Activated CD4-positive, alpha-beta memory T cell treated with anti-CD3 and anti-CD28 coated beads for 36 hours (primary cell): ENCODE measurements around the gene WDR27. TPM values are rescaled to one million over a fixed set of nuclear protein-coding genes. Genes with fewer than 3 reads are reported as not detected.
"Not testable (repeated sequence)": the region's sequence is repeated elsewhere in the genome, so short reads cannot be mapped to it uniquely, and the experiment has no call there.

Source experiments
- CTCF ChIA-PET: fragments of 350-600 bp; sonication (Branson Sonifier 250); formaldehyde crosslinking; loops from one replicate; lab custom pipeline; 2021; ENCODE audit warnings: antibody characterized with exemption, inconsistent platforms; lab: Charles Lee
- POLR2A ChIA-PET: fragments of 350-600 bp; sonication (Branson Sonifier 250); formaldehyde crosslinking; loops from one replicate; lab custom pipeline; 2021; ENCODE audit warnings: antibody characterized with exemption; lab: Charles Lee
- DNase-seq: peaks from one replicate; pipeline ENCODE4 v3.0.0-alpha.2; 2020
- H3K27ac Mint-ChIP-seq: one replicate; pipeline ENCODE4 v1.8.0; 2021; ENCODE audit warnings: mixed read lengths
- H3K27me3 Mint-ChIP-seq: one replicate; pipeline ENCODE4 v1.8.0; 2021; ENCODE audit warnings: mixed read lengths
- H3K36me3 Mint-ChIP-seq: one replicate; pipeline ENCODE4 v1.8.0; 2021; ENCODE audit warnings: mixed read lengths
- H3K4me1 Mint-ChIP-seq: one replicate; pipeline ENCODE4 v1.8.0; 2021; ENCODE audit warnings: low read depth, mixed read lengths
- H3K4me3 Mint-ChIP-seq: one replicate; pipeline ENCODE4 v1.8.0; 2021; ENCODE audit warnings: mild to moderate bottlenecking, mixed read lengths
- H3K9me3 Mint-ChIP-seq: one replicate; pipeline ENCODE4 v1.8.0; 2021; ENCODE audit warnings: mixed read lengths
- intact Hi-C: fragments of 100-400 bp; cut with micrococcal nuclease; formaldehyde crosslinking; loops from one replicate; pipeline ENCODE4 v1.15.1; 2023
- total RNA-seq, 2 experiments: library from RNA; stranded (reverse); gene quantifications; one replicate each; pipeline ENCODE4 v1.2.3, GENCODE V29; 2021

The WDR27 gene
- total RNA-seq, 2 experiments from 2014 or later = 39.7 to 41.6 TPM

DNA sequence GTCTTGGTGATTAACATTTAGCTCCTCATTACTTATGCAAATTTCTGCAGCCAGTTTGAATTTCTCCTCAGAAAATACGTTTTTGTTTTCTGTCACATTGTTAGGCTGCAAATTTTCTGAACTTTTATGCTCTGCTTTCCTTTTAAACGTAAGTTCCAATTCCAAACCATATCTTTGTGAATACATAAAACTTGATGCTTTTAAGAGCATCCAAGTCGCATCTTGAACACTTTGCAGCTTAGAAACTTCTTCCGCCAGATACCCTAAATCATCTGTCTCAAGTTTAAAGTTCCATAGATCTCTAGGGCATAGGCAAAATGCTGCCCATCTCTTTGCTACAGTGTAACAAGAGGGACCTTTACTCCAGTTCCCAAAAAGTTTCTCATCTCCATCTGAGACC, 234.1 kb downstream of the WDR27 start:
- H3K9me3 Mint-ChIP-seq = peaks cover 48% of the 10 kb centered on the region
- H3K27me3 Mint-ChIP-seq, intact Hi-C loops, H3K36me3 Mint-ChIP-seq, CTCF ChIA-PET, H3K4me3 Mint-ChIP-seq, DNase-seq, H3K4me1 Mint-ChIP-seq, POLR2A ChIA-PET, H3K27ac Mint-ChIP-seq: not testable (repeated sequence)

- DNase-seq, H3K4me1 Mint-ChIP-seq, H3K36me3 Mint-ChIP-seq, POLR2A ChIA-PET, intact Hi-C loops, H3K27me3 Mint-ChIP-seq, H3K27ac Mint-ChIP-seq, CTCF ChIA-PET, H3K4me3 Mint-ChIP-seq: not testable (repeated sequence)
- peaks cover 48% of the 10 kb centered on the region for H3K9me3 Mint-ChIP-seq
These were observed 235.6 kb downstream of the WDR27 start for GRCh38 chr6:169466256-169466655.

GRCh38 chr6:169457762-169458161, 244.1 kb downstream of the WDR27 start:
- no peaks in the 10 kb centered on the region for H3K27me3 Mint-ChIP-seq
- no peaks in the 10 kb centered on the region for H3K4me1 Mint-ChIP-seq
- DNase-seq = no peak
- H3K36me3 Mint-ChIP-seq = no peaks in the 10 kb centered on the region
- intact Hi-C loops = no loop called here
- ChIA-PET POLR2A (no interaction called here), CTCF (no interaction called here)
- no peak overlapping the region for H3K27ac Mint-ChIP-seq
- peaks cover 8% of the 10 kb centered on the region for H3K9me3 Mint-ChIP-seq
- H3K4me3 Mint-ChIP-seq = no peak overlapping the region

GRCh38 chr6:169456840-169457239, 245.0 kb downstream of the WDR27 start:
- intact Hi-C loops = no loop called here
- Mint-ChIP-seq H3K4me1 (no peaks in the 10 kb centered on the region), H3K4me3 (no peak overlapping the region), H3K27me3 (no peaks in the 10 kb centered on the region), H3K36me3 (no peaks in the 10 kb centered on the region), H3K9me3 (peaks cover 8% of the 10 kb centered on the region), H3K27ac (no peak overlapping the region)
- ChIA-PET POLR2A (no interaction called here), CTCF (no interaction called here)
- DNase-seq = no peak

DNA sequence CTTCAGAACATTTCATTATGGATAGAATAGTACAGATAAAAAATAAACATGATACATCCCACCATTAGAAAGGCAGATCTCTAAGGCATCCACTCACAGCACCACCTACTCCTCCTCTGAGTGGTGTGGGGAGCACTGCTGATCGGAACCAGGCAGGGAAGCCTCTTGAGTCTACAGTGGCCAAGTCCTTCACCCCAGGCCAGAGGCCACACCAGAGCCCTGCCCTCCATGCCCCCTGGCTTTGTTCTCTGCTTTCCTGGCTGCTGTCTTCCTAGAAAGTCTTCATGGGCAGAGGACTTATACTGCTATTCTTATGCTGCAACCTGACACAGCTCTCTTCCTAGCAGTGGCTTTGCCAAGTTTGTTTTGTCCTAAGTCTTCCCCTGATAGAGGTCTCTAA, 246.4 kb downstream of the WDR27 start:
- H3K4me1 Mint-ChIP-seq = no peaks in the 10 kb centered on the region
- H3K27me3 Mint-ChIP-seq = no peaks in the 10 kb centered on the region
- no peak for DNase-seq
- H3K36me3 Mint-ChIP-seq = no peaks in the 10 kb centered on the region
- CTCF ChIA-PET = no interaction called here
- intact Hi-C loops = no loop called here
- peaks cover 8% of the 10 kb centered on the region for H3K9me3 Mint-ChIP-seq
- no peak overlapping the region for H3K27ac Mint-ChIP-seq
- no peak overlapping the region for H3K4me3 Mint-ChIP-seq
- POLR2A ChIA-PET = no interaction called here

GRCh38 chr6:169454872-169455204, 247.0 kb downstream of the WDR27 start:
- H3K9me3 Mint-ChIP-seq = peaks cover 8% of the 10 kb centered on the region
- H3K4me1 Mint-ChIP-seq = no peaks in the 10 kb centered on the region
- no peak for DNase-seq
- no peak overlapping the region for H3K4me3 Mint-ChIP-seq
- no peak overlapping the region for H3K27ac Mint-ChIP-seq
- ChIA-PET CTCF (no interaction called here), POLR2A (no interaction called here)
- no peaks in the 10 kb centered on the region for H3K36me3 Mint-ChIP-seq
- intact Hi-C loops = no loop called here
- no peaks in the 10 kb centered on the region for H3K27me3 Mint-ChIP-seq

- no peak for DNase-seq
- no peaks in the 10 kb centered on the region for H3K4me1 Mint-ChIP-seq
- no peaks in the 10 kb centered on the region for H3K27me3 Mint-ChIP-seq
- no peak overlapping the region for H3K27ac Mint-ChIP-seq
- H3K4me3 Mint-ChIP-seq = no peak overlapping the region
- no peaks in the 10 kb centered on the region for H3K36me3 Mint-ChIP-seq
- H3K9me3 Mint-ChIP-seq = peaks cover 8% of the 10 kb centered on the region
- intact Hi-C loops = no loop called here
- ChIA-PET POLR2A (no interaction called here), CTCF (no interaction called here)
These were observed 247.5 kb downstream of the WDR27 start for GRCh38 chr6:169454204-169454871.

- intact Hi-C loops = no loop called here
- Mint-ChIP-seq H3K36me3 (no peaks in the 10 kb centered on the region), H3K27ac (no peak overlapping the region), H3K4me1 (no peaks in the 10 kb centered on the region), H3K9me3 (peaks cover 2% of the 10 kb centered on the region), H3K27me3 (no peaks in the 10 kb centered on the region), H3K4me3 (no peak overlapping the region)
- ChIA-PET CTCF (no interaction called here), POLR2A (no interaction called here)
- DNase-seq = no peak
These were observed 248.8 kb downstream of the WDR27 start for GRCh38 chr6:169452869-169453620.

DNA sequence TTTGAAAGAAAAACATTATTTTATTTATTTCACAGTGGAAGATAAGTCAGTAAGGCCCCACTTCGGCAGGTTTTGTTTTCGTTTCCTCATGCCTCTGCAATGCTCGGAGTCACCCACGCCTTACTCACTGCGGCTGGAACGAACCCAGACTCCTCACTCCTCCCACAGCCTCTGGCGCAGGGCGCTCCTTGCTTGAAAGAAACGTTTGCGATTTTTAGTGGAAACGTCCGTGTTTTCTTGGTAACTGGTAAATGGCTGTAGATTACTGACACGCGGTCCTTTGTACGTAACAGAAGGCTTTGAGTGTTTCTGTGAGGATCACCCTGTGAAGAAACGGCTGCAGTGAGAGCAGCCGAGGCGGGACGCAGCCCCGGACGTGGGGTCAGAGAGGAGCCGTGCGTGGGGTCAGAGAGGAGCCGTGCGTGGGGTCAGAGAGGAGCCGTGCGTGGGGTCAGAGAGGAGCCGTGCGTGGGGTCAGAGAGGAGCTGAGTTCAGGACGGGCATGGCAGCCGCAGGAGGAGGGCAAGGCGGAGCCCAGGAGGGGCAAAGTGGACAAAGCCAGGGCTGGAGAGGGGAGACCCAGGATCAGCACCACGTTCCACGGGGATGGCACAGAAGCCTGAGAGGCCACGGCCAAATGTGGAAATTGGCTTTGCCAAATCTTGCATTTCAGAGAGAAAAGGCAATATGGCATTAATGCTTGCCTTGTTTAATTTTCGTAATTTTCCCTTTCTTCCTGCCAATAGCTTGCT, 249.5 kb downstream of the WDR27 start:
- CTCF ChIA-PET = no interaction called here

DNA sequence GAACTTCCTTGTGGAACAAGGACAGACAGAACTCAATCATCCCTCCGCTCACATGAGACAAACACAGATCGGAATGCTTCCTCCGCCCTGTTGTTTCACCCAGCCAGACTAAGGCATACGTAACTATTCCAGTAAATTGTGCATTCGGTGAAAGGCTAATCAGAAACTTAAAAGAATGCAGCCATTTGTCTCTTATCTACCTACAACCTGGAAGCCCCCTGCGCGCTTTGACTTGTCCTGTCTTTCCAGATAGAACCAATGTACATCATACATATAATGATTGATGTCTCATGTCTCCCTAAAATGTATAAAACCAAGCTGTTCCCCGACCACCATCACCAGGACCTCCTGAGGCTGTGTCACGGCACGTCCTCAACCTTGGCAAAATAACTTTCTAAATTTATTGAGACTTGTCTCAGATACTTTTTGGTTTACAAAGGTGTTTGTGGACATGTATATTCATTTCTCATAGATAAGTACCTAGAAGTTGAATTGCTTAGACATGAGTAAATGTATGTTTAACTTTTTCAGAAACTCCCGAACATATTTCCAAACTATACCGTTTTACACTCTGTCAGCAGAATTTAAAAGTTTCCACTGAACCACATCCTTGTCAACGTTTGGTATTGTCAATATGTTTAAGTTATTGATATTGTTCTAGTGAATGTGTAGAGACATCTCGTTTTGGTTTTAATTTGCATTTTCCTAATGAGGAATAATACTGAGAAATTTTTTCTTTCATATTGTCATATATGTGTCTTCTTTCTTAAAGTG, 250.6 kb downstream of the WDR27 start:
- Mint-ChIP-seq H3K4me3 (no peak overlapping the region), H3K36me3 (no peaks in the 10 kb centered on the region)
- intact Hi-C loops = no loop called here

More for the DNA sequence above, 249.5 kb downstream of the WDR27 start:
- POLR2A ChIA-PET = no interaction called here
- Mint-ChIP-seq H3K4me1 (no peaks in the 10 kb centered on the region), H3K36me3 (no peaks in the 10 kb centered on the region), H3K27ac (no peak overlapping the region), H3K27me3 (no peaks in the 10 kb centered on the region), H3K4me3 (no peak overlapping the region), H3K9me3 (peaks cover 2% of the 10 kb centered on the region)
- intact Hi-C loops = no loop called here
- DNase-seq = no peak

GRCh38 chr6:169450097-169450496, 251.7 kb downstream of the WDR27 start:
- Mint-ChIP-seq H3K27me3 (no peaks in the 10 kb centered on the region), H3K36me3 (no peaks in the 10 kb centered on the region), H3K9me3 (no peaks in the 10 kb centered on the region), H3K4me1 (no peaks in the 10 kb centered on the region), H3K4me3 (no peak overlapping the region), H3K27ac (no peak overlapping the region)
- intact Hi-C loops = no loop called here
- CTCF ChIA-PET = no interaction called here
- POLR2A ChIA-PET = no interaction called here
- DNase-seq = no peak

More for the DNA sequence above, 250.6 kb downstream of the WDR27 start:
- H3K27me3 Mint-ChIP-seq = no peaks in the 10 kb centered on the region
- POLR2A ChIA-PET = no interaction called here
- CTCF ChIA-PET = no interaction called here
- no peak overlapping the region for H3K27ac Mint-ChIP-seq
- H3K9me3 Mint-ChIP-seq = no peaks in the 10 kb centered on the region
- no peaks in the 10 kb centered on the region for H3K4me1 Mint-ChIP-seq
- no peak for DNase-seq

- DNase-seq = no peak
- H3K4me1 Mint-ChIP-seq = no peaks in the 10 kb centered on the region
- no peaks in the 10 kb centered on the region for H3K36me3 Mint-ChIP-seq
- intact Hi-C loops = no loop called here
- POLR2A ChIA-PET = no interaction called here
- H3K9me3 Mint-ChIP-seq = no peaks in the 10 kb centered on the region
- H3K4me3 Mint-ChIP-seq = no peak overlapping the region
- H3K27me3 Mint-ChIP-seq = no peaks in the 10 kb centered on the region
- no peak overlapping the region for H3K27ac Mint-ChIP-seq
- CTCF ChIA-PET = no interaction called here
These were observed 252.6 kb downstream of the WDR27 start for GRCh38 chr6:169449221-169449620.
